HTERT RPE-1 (cell line): ENCODE data around the gene PROS1.

Experiments used
- in situ Hi-C: fragments of 300-500 bp; cut with MboI; formaldehyde crosslinking; loops from 4 replicates; pipeline ENCODE4 v1.14.3; 2020; ENCODE audit warnings: low sequenced_read_pairs

Gene PROS1

DNA sequence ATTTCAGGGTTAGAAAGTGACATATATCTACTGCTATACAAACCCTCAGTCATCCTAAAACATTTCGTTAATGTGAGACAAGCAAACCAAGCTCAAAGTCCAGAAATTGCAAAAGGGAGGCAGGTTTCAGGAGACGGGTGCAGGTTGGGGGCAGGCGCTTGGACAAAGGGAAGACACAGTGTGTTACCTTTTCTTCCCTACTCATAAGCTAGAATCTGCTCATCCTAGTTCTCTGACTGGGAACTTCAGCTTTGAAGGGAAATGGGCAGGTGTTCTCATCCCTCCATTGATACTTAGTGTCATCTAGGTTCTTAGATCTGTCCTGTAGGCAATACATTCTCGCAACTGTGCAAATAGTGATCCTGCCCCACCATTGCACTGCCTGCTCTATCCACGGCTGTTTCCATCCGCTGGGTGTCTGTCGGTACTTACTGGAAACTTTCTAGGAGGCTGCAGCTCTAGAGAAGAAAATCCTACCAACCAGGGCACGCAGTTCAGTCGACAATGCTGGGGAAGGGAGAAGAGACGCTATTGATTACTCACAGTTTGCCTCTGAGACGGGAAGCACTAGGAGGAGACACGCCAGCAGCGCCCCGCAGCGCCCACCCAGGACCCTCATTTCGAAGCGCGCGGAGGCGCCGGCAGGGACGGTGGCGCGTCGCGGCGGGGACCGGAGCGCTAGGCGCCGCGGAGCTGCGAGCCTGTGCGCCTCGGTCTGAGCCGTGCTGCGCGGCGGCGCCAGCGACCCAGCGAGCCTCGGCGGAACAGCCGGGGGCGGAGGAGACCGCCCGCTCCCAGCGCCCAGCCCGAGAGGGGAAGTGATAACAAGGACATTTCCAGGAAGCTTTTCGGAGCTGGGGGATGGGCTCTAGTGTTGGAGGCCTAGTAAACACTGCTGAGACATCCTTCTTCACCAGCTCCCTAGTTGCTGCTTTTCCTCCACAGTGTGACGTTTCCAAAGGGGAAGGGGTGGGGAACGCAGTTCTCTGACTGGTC, at the start of gene PROS1:
Gene PROS1 (minus strand): TSS at position 766 of the 996 bp plus-strand sequence. CDS start 147 bp downstream, at position 619.
- in situ Hi-C loops: no loop called here

DNA sequence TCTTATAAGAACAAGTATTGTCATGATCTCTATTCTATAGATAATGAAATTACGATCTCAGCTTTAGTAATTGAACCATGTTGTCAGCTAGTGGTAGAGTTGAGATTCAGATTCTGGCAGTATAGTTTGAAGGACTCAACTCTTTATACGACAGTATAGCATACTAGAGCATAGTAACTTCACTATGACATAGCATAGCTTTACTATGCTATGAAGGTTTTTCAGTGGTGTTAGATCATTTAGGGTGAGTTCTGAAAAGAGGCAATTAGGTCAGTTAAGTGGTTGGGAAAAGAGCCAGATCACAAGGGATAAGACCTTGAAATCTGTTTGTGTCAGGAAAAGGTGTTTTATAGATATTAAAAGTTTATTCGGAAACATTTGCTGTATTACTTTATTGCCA, 46.6 kb upstream of the PROS1 start:
- in situ Hi-C loops: no loop called here

DNA sequence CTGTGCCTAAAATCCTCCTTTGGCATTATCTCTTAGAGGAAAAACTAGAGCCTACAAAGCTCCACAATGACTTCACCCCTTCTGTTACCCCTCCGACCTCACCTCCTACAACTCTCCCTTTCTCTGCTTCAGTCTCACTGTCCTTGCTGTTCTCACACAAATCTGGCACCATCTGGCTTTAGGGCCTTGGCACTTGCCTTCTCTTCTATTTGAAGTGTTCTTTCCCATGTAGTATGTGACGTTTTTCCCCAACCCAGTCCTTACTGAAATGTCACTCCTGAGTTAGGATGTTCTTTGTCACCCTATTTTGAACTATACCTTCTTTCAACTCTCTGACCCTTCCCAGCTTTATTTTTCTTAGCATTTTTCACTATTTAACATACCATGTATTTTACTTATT, 46.0 kb upstream of the PROS1 start:
- in situ Hi-C loops: no loop called here

DNA sequence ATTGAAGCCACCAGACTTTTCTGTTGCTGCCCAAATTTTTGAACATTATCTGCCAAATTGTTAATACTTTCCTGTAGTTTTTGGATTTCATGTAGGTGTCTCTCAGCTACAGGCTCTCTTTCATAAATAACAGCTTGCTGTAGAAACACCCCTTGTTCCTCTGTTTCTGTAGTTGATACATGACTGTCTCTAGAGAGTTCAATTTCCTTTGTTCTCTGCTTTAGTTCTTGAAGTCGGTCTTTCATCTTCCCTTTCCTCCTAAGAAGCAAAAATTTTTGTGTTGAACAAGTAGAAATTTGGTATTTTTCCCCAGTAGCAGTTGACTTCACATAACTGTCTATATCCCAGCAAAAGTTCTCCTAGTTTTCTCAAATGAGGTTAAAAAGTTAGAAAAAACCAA, 41.3 kb upstream of the PROS1 start:
- in situ Hi-C loops: no loop called here

DNA sequence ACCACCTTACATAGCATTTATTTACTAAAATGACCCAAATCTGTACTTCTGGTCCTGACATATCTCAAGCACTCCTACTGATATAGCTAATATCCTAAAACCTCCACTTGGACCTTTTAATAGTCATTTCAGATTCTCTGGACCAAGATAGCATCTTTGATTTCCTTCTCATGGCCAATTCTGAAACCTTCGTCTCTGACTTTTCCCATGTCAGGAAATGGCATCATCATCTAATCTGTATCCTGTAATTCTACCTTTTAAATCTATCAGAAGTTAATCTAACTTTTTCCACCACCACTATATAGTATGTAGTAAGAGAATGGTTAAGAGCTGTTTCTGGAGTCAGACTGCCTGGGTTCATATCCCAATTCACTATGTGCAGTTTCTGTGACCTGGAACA, 38.5 kb upstream of the PROS1 start:
- in situ Hi-C loops: no loop called here

DNA sequence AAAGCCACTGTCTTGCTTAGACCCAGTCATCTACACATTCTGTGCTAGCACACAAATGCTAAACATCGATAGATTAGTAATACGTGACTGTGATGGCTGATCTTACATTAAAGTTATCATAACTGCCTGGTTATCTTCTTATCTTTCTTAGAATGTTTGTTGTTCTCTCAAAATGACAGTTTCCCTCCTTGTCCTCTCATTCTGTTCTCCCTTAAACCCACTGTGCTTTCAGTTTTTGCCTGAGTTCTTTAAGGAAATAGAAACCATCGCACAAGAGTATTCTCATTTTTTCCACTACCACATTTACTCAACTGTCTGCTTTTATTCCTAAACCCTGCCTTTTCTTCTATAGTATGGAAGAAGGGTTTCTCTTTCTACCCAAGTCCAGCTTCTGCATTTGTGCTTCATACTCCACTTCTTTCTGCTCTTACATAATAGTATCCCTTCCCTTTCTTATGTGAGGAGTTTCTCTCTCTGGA, 37.6 kb upstream of the PROS1 start:
- in situ Hi-C loops: no loop called here

DNA sequence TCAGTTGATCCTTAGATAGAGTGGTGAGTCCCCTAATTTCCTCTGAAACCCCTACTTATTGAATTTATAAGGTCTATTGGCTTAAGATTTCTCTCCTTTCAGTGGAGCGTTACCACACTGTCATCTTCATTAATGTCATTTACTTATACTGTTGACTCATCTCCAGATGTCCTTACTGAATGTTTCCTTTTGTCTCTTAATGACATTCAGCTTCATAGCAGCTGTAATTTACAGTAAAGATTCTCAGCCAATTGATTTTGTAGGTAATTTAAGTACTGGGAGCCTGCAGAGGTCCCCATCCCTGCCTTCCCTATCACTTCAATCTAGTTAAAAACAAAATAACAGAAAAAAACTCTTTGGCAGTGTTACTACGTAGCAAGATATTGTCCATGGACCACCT, 35.9 kb upstream of the PROS1 start:
- in situ Hi-C loops: no loop called here

DNA sequence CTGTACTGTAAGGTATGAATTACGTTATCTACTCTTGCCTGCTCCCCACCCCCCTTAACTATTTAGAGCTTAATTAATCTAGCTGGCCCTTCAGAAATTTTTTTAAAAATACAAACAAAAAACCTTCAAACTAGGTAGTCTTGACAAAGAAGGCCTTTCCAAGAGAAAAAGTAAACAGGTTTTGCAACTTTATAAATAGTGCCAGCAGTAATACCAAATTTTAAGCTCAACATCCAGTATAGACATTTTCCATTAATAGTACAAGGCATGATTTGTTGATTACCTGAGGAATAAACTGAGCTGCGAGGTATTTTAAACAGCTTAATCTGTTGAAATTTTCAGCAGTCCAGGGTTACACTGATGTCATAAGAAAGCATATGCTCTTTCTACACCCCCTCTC, 34.6 kb upstream of the PROS1 start:
- in situ Hi-C loops: no loop called here

DNA sequence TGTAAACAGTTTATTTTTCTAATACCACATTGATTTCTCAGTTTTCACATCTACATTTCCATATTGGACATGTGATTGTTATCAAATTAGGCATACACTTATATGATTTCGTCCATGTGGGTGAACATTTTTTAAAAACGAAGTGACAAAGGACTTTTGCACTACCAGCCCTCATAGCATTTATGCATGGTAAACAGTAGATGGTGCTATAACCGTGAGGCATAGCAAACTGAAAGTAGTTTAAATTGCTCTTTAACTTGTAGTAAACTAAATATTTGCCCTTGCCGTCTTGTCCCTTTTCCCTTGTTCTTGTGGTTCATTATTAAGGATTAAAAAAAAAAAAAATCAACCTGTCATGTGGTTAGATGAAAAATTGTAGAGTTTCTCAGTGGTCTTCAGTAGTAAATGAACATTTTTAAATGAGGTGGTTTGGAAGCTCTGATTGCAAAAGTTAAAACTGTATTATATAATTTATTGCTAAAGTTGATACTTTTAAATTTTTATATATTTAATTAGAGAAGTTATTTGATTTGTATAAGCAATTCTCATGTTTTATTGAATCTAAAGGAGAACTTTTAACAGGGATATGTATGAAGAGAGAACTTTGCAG, 30.7 kb upstream of the PROS1 start:
- in situ Hi-C loops: no loop called here

DNA sequence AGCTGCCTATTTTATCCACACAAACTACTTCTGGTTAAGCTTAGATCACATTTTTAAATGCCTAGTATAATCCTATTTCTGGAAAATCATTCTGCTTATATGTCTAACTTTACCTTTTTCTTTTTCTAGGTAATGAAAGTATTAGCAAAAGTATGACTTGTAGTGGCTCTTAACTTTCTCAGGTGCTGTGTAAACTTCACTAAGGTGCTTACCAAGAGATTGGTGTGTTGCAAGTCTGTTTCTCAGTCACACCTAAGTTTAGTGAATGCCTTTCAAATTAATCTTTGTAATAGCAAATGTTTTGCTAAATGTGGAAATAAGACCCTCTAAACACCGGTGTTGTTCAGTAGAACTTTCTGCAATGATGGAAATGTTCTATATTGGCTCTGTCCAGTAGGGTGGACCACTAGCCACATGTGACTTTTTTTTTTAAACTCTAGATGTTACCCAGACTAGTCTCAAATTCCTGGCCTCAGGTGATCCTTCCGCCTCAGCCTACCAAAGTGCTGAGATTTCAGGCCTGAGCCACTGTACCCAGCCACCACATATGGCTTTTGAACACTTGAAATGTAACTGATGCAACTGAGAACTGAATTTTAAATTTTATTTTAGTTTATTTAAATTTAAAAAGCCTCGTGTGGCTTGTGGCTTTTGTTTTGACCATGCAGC, 28.3 kb upstream of the PROS1 start:
- in situ Hi-C loops: no loop called here

DNA sequence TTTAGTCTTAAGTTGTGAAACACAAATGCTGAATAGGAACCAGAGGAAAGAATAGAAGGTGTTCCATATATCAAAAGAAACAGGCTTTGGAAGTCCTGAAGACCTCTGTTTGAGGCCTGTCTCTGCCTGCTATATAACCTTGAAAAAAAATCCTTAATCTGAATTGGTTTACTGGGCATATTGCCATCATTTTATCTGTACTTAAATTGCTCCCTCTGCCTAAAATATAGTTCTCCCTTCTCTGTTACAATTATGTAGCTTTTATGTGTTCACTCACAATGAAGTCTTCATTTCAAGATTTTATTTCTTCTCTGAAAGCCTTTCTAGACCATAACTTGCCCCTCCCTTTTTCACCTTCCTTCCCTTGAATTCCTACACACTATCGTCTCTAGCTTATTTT, 27.5 kb upstream of the PROS1 start:
- in situ Hi-C loops: no loop called here

DNA sequence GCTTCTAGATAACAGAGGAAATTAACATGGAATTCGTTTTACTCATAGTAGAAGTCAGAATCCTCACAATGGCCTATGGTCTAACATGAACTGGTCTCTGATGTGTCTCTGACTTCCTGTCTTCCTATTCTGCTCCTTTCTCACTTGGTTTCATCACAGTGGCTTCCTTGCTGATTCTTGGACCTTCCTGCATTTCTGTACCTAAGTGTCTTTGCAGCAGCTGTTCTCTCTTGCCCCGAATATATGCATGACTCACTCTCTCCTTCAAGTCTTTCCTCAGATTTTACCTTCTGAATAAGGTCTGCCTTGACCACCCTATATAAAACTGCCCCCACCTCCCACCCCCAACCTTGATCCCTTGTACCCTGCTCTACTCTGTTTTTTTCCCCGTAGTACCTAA, 20.4 kb upstream of the PROS1 start:
- in situ Hi-C loops: no loop called here

DNA sequence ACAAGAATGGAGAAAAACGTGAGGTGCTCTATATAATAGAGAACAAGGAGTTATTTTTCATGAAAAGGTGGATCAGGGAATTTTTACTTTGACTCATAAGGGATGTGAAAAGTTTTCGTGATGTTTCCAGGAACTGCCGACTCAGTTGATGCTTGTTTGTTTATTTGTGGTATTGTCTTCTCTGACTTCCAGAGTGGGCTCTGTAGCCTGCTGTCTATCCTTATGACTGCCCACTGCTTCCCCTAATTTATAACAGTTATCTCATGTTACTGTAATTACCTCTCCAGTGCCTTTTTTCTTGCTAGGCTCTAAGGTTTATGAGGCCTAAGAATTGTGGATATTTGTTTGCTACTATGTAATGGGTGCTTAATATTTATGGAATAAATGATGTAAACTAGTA, 18.5 kb upstream of the PROS1 start:
- in situ Hi-C loops: no loop called here

DNA sequence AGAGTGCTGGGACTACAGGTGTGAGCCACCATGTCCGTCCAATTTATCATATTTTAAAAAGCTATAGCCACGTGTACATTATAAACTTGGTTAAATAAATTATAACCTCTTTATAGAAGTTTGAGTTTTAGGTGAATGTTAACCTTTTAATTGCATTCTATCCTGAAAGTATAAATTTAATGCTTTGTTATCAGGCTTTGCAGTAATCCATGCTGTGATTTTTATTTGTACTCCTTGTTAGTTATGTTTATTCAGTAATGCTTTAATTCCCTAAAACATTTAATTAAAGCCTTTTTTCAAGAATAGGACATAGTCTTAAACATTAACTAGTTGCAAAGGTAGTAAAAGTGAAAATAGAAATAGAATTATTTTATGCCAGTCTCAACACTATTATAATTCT, 17.9 kb upstream of the PROS1 start:
- in situ Hi-C loops: no loop called here

DNA sequence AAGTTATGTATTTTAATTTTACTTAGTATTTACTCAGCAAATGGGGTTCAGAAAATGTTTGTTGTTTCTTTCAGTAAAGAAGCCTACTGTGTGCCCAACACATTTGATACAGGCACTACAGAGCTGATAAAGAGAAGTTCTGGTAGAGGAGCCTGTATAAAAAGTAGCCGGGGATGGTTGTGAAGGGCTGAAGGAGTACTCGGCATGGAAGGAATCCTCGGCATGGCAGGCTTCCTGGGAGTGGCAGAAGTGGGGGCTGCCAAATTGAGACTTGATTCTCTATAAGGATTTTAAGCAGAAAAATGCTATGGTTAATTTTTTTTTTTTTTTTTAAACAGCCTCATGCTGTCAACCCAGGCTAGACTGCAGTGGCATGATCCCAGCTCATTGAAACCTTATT, 15.5 kb upstream of the PROS1 start:
- in situ Hi-C loops: no loop called here

DNA sequence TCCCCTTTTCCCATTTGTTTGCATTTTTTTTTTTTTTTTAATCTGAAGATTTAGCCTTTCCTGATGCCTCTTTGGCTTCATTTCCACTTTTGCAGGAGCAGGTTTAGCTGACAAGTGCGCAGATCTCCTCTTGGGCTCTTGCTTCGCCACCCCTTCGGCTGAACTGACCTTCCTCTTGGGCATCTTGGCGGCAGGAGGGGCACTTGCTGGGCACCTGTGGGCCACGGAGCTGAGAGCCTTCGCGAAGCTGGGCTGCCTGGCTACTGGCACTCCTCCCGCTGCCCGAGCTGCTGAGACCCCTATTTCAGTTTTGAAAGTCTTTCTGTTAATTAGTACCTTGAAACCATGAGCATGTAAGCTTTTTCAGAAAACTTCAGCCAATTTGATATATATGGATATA, 15.1 kb upstream of the PROS1 start:
- in situ Hi-C loops: no loop called here

DNA sequence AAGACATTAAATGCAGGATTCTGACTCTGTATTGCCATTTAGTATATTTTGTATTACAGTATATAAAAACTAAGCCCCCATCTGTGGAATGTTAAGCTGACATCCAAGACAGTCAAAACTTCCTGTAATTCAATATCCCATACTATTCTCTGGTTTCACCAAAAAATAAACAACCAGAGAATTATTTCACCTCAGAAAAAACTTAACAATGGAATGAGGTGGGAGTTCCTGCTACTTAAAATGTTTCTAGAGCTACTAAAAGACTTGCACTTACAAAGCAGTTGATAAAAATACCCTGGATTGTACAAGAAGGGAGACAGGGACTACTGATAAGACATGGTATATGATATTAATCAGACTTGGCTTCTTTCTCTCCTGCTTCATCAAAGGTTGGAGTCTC, 14.6 kb upstream of the PROS1 start:
- in situ Hi-C loops: no loop called here

DNA sequence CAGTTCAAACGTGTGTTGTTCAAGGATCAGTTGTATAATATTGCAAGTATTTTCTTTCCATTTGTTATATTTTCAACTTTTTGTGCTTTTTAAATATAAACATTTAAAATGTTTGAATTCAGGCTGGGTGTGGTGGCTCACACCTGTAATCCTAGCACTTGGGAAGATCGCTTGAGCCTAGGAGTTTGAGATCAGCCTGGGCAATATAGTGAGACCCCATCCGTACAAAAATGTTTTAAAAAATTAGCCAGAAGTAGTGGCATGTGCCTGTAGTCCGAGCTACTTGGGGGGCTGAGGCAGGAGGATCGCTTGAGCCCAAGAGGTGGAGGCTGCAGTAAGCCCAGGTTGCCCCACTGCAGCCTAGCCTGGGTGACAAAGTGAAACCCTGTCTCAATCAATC, 10.9 kb upstream of the PROS1 start:
- in situ Hi-C loops: no loop called here

DNA sequence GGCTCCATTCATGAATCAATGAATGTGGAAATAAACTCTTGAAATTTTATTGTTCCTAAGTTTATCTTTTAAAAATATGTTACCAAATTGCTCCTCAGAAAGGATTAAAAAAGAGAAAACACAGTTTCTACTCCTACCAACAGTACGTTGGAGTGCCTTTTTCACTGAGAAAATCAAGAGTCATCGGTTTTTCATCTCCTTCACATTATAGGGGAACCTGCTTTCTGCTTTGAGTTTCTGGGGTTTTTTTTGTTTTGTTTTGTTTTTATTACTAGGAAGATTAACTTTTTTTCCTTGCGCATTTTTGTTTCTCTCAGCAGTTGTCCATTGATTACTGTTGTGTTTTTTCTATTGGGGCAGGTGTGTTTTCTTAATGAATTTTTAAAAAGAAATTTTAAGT, 9.7 kb upstream of the PROS1 start:
- in situ Hi-C loops: no loop called here

DNA sequence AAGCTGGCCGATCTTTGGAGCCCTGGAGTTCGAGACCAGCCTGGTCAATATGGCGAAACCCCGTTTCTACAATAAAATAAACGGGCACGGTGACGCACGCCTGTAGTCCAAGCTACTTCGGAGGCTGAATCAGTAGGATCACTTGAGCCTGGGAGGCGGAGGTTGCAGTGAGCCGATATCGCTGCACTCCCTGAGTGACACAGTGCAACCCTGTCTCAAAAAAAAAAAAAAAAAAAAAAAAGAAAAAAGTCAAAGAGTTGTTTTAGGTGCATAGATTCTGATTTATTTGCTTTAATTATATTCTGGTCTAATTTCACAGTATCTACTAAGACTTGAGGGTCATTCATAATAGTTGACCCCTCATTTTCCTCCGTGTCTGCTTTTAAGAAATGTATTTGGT, 8.0 kb upstream of the PROS1 start:
- in situ Hi-C loops: no loop called here

DNA sequence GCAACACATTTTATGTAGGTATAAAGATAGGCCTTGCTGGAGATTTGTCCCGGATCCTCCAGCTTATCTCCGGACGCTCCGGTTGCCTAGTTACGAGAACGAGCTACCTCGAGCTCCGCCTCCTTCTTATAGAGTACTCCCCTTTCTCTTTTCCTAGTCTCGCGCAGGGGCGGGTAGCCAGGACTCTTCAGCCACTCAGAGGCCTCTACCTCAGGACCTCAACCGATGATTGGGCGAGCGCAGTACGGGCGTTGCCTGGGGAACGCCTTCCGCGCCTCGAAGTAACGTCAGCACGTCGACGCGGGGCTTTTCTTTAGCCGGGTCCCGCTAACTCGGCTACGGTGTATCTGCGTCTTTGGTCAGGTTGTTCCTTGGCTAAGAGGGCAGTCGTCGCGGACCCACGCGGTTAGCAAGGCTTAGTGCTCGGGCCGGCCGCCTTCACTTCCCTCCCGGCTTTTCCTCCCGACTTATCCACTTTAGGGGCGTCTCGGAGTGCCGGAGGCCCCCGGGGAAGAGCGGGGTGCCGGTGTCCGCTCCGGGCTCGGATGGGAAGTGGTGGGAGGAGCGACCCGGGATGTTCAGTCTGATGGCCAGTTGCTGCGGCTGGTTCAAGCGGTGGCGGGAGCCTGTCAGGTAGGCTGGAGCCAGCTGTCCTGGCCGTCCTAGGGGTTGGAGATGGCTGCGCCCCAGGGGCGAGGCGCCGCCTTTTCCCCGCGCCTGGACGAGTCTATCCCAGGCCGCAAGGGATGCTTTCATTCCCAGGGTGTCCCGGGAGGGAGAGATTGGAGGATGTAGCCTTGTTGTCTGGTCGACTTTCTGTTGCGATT, 6.4 kb upstream of the PROS1 start, which contains the start of gene ARL13B:
Gene ARL13B (plus strand): TSS at position 306 of the 827 bp plus-strand sequence. CDS start 269 bp downstream, at position 575.
- in situ Hi-C loops: no loop called here
